Mesenchymal stem cell (in vitro differentiated cells and primary cell): ENCODE results near the gene FHIT.

Experiments used
- DNase-seq: peaks from one replicate; pipeline ENCODE4 v3.0.0-alpha.2; 2013
- H2AFZ ChIP-seq: one replicate; pipeline ENCODE4 v1.6.1; 2013; ENCODE audit warnings: low read depth, mild to moderate bottlenecking, control low read depth, inconsistent platforms, low read length, moderate library complexity
- H2AK5ac ChIP-seq: 2 replicates; pipeline ENCODE4 v1.6.1; 2013; ENCODE audit warnings: low read length, moderate library complexity, mild to moderate bottlenecking, inconsistent platforms; ENCODE audit not compliant: severe bottlenecking
- H2BK120ac ChIP-seq: one replicate; pipeline ENCODE4 v1.6.1; 2013; ENCODE audit warnings: low read depth, mild to moderate bottlenecking, inconsistent platforms, low read length, moderate library complexity
- H2BK12ac ChIP-seq, 2 experiments: one replicate each; pipeline ENCODE4 v1.6.1; 2013; ENCODE audit warnings: inconsistent platforms in 2 of 2, low read length in 2 of 2, mild to moderate bottlenecking in 2 of 2, moderate library complexity in 2 of 2, control low read depth in 1 of 2
- H2BK15ac ChIP-seq: one replicate; pipeline ENCODE4 v1.6.1; 2013; ENCODE audit warnings: mild to moderate bottlenecking, low read depth, inconsistent platforms; ENCODE audit not compliant: poor library complexity, severe bottlenecking
- H2BK5ac ChIP-seq: 2 replicates; pipeline ENCODE4 v1.6.1; 2013; ENCODE audit warnings: low read depth, mild to moderate bottlenecking, low read length, control low read depth, inconsistent platforms; ENCODE audit not compliant: poor library complexity, severe bottlenecking
- H3K14ac ChIP-seq, 2 experiments: one replicate each; pipeline ENCODE4 v1.6.1; 2013; ENCODE audit warnings: inconsistent platforms in 2 of 2, low read length in 2 of 2, control low read depth in 1 of 2, mild to moderate bottlenecking in 1 of 2, moderate library complexity in 1 of 2
- H3K18ac ChIP-seq, 2 experiments: one replicate each; pipeline ENCODE4 v1.6.1; 2013; ENCODE audit warnings: inconsistent platforms in 2 of 2, low read length in 2 of 2, control low read depth in 1 of 2, low read depth in 1 of 2, mild to moderate bottlenecking in 1 of 2
- H3K23ac ChIP-seq, 2 experiments: one replicate each; pipeline ENCODE4 v1.6.1; 2013; ENCODE audit warnings: inconsistent platforms in 2 of 2, low read length in 2 of 2, mild to moderate bottlenecking in 2 of 2, moderate library complexity in 2 of 2, control low read depth in 1 of 2
- H3K27ac ChIP-seq: 2 replicates; pipeline ENCODE4 v1.5.1; 2013; ENCODE audit warnings: mild to moderate bottlenecking, moderate library complexity, low read length, control low read depth, inconsistent platforms; ENCODE audit not compliant: poor library complexity, severe bottlenecking
- H3K27me3 ChIP-seq, 2 experiments: 2 replicates each; pipeline versions ENCODE4 v1.6.1 to v1.7.0; 2013; ENCODE audit warnings: low read length in 2 of 2, mild to moderate bottlenecking in 2 of 2, moderate library complexity in 2 of 2, control low read depth in 1 of 2, inconsistent platforms in 1 of 2; ENCODE audit not compliant: control insufficient read depth in 1 of 2, insufficient read depth in 1 of 2
- H3K36me3 ChIP-seq, 2 experiments: 2 replicates each; pipeline versions ENCODE4 v1.6.1 to v1.7.0; 2013; ENCODE audit warnings: low read length in 2 of 2, control low read depth in 1 of 2, inconsistent platforms in 1 of 2, low read depth in 1 of 2, mild to moderate bottlenecking in 1 of 2; ENCODE audit not compliant: insufficient read depth in 2 of 2, control insufficient read depth in 1 of 2
- H3K4ac ChIP-seq, 2 experiments: one replicate each; pipeline ENCODE4 v1.6.1; 2013; ENCODE audit warnings: inconsistent platforms in 2 of 2, low read length in 2 of 2, mild to moderate bottlenecking in 2 of 2, moderate library complexity in 2 of 2, control low read depth in 1 of 2, low read depth in 1 of 2
- H3K4me1 ChIP-seq: 2 replicates; pipeline ENCODE4 v1.6.1; 2013; ENCODE audit warnings: low read depth, low read length, control low read depth; ENCODE audit not compliant: control insufficient read depth, insufficient read depth
- H3K4me2 ChIP-seq: 2 replicates; pipeline ENCODE4 v1.6.1; 2013; ENCODE audit warnings: low read length, mild to moderate bottlenecking, inconsistent platforms; ENCODE audit not compliant: poor library complexity, severe bottlenecking
- H3K4me3 ChIP-seq, 2 experiments: 2 replicates each; pipeline versions ENCODE4 v1.5.1 to v1.7.0; 2013; ENCODE audit warnings: low read length in 2 of 2, mild to moderate bottlenecking in 2 of 2, control low read depth in 1 of 2, low read depth in 1 of 2; ENCODE audit not compliant: insufficient read depth in 1 of 2
- H3K79me1 ChIP-seq: replicated peaks from 2 replicates; pipeline ENCODE4 v1.6.1; 2013; ENCODE audit warnings: mild to moderate bottlenecking, control low read depth, low read length, inconsistent platforms; ENCODE audit not compliant: poor library complexity, severe bottlenecking
- H3K9ac ChIP-seq: 2 replicates; pipeline ENCODE4 v1.7.0; 2013; ENCODE audit warnings: mild to moderate bottlenecking, low read length, moderate library complexity
- H3K9me3 ChIP-seq: 2 replicates; pipeline ENCODE4 v1.7.0; 2013; ENCODE audit warnings: mild to moderate bottlenecking, low read length; ENCODE audit not compliant: control insufficient read depth
- H4K8ac ChIP-seq: one replicate; pipeline ENCODE4 v1.6.1; 2013; ENCODE audit warnings: inconsistent platforms, mild to moderate bottlenecking, low read length, moderate library complexity
- H4K91ac ChIP-seq: one replicate; pipeline ENCODE4 v1.6.1; 2013; ENCODE audit warnings: mild to moderate bottlenecking, low read length, inconsistent platforms
- WGBS: methylation state at CpG from one replicate; pipeline ENCODE4 v1.1.7; 2013; ENCODE audit warnings: mixed read lengths; 5-methylcytosine and 5-hydroxymethylcytosine counted together

FHIT gene

DNA sequence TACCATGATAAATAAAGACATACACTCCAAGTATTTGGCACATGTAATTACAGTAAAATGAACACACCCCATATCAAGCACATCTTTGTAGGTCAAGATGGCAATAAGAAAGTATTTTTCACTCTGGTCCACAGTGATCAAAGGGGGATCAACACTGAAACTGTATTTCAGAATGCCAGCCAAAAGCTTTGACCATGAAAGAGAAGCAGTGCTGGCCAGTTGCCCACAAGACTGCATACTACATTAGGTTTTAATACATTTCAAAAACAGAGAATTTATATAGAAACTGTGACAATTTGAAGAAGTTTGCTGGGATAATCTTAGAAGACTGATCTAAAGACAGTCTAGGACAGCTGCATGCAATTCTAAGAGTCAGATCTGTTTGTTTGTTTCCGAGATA lies 1035.3 kb downstream of the FHIT start:
- Histone ChIP-seq H4K91ac (no peak overlapping the region), H2AK5ac (no peak overlapping the region), H3K79me1 (no peaks in the 10 kb centered on the region), H2BK5ac (no peak overlapping the region), H3K4me3 (no peak overlapping the region), H3K27ac (no peak overlapping the region), H2BK12ac (no peak overlapping the region), H3K36me3 (no peaks in the 10 kb centered on the region), H3K4me2 (no peak overlapping the region), H3K4ac (no peak overlapping the region), H3K9ac (no peak overlapping the region), H4K8ac (no peak overlapping the region), H2AFZ (no peak overlapping the region), H3K4me1 (no peaks in the 10 kb centered on the region), H3K27me3 (no peaks in the 10 kb centered on the region), H3K23ac (no peak overlapping the region), H3K14ac (no peak overlapping the region), H2BK15ac (no peak overlapping the region), H2BK120ac (no peak overlapping the region), H3K18ac (no peak overlapping the region), H3K9me3 (no peaks in the 10 kb centered on the region)
- WGBS = no CpG with 5 or more reads among the region's 1 CpG
- DNase-seq = no peak

DNA sequence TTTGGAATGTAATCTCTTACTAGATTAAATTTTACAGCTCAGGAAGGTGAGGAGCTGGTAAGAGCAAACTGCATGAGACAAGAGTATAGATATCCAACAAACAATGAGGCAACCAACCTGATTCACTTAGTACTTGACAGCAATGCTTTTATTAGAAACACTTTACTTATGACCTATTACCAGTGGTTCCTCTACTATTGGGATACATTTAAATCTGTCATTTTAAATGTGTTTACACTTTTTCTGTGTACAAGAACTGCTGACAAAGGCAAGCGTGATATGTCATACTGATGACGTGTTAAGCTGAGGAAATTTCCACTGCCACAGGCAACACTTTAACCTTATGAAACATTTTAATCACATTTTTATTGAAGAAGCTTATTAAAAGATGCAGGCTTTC lies 1043.3 kb downstream of the FHIT start:
- Histone ChIP-seq H2BK12ac (no peak overlapping the region), H2AFZ (no peak overlapping the region), H3K9me3 (no peaks in the 10 kb centered on the region), H2BK5ac (no peak overlapping the region), H2AK5ac (no peak overlapping the region), H3K27me3 (no peaks in the 10 kb centered on the region), H3K36me3 (no peaks in the 10 kb centered on the region), H3K79me1 (no peaks in the 10 kb centered on the region), H3K9ac (no peak overlapping the region), H4K8ac (no peak overlapping the region), H3K23ac (no peak overlapping the region), H2BK15ac (no peak overlapping the region), H3K4me3 (no peak overlapping the region), H3K4ac (no peak overlapping the region), H2BK120ac (no peak overlapping the region), H3K4me2 (no peak overlapping the region), H3K14ac (no peak overlapping the region), H3K4me1 (no peaks in the 10 kb centered on the region), H3K18ac (no peak overlapping the region), H3K27ac (no peak overlapping the region), H4K91ac (no peak overlapping the region)
- WGBS = 88% methylated on average over 2 of the region's 2 CpGs
- DNase-seq = no peak

DNA sequence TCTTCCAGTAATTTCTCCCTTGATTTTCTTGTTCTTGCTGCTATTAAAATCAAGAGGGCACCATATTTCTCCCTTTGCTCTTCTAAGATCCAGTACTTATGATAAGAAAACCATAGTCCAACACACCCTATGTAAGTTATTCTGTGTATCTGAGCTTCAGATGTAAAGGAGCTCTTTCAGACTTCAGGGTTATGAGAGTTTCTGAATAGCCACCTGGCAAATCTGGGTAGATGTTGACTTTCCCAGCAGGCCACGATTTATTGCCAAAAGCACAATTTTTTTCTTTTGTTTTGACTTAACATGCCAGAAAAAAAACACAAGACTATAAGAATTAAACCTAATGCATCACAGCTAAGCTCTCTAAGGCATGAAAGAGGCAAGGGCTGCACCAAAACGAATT lies 1045.0 kb downstream of the FHIT start:
- Histone ChIP-seq H3K27ac (no peak overlapping the region), H3K9ac (no peak overlapping the region), H2BK12ac (no peak overlapping the region), H3K79me1 (no peaks in the 10 kb centered on the region), H3K14ac (no peak overlapping the region), H3K4me3 (no peak overlapping the region), H2BK5ac (no peak overlapping the region), H3K9me3 (no peaks in the 10 kb centered on the region), H3K23ac (no peak overlapping the region), H3K4me1 (no peaks in the 10 kb centered on the region), H2AK5ac (no peak overlapping the region), H2BK15ac (no peak overlapping the region), H3K36me3 (no peaks in the 10 kb centered on the region), H3K27me3 (no peaks in the 10 kb centered on the region), H3K4me2 (no peak overlapping the region), H4K8ac (no peak overlapping the region), H3K18ac (no peak overlapping the region), H3K4ac (no peak overlapping the region), H4K91ac (no peak overlapping the region), H2BK120ac (no peak overlapping the region), H2AFZ (no peak overlapping the region)
- WGBS = 88% methylated on average over 2 of the region's 2 CpGs
- no peak for DNase-seq

DNA sequence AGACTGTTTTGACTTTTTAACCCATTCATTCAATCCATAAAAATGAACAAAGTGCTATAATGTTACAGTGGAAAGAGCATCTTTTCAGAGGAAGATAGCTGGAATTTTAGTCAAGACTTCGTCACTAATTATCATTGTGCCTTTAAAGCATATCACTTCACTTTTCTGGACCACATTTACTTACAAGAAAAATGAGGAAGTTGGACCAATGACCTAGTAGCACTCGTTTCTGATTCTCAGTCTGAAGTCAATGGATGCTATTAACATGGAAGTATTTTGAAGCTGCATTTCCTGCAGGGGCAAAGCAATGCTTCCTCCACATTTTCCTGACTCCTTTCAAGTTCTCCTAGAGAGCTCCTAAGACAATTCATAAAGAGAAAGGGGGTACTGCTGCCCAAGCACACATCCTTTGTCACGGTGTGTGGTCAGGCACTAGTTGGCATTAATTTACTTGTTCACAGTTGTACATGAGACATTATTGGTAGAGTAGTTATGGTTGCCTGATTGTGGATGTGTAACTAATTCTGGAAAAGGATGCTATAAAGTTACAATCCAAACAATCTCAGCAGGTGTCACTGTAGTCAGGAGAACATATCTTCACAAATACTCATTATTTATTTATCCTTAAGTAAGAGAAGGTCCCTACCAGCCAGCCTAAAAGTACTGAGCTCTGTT lies 1049.1 kb downstream of the FHIT start:
- Histone ChIP-seq H3K4me3 (no peak overlapping the region), H3K4ac (no peak overlapping the region), H3K23ac (no peak overlapping the region), H3K4me1 (no peaks in the 10 kb centered on the region), H3K18ac (no peak overlapping the region), H3K14ac (no peak overlapping the region), H2BK5ac (no peak overlapping the region), H2AK5ac (no peak overlapping the region), H3K27ac (no peak overlapping the region), H2BK15ac (no peak overlapping the region), H2BK12ac (no peak overlapping the region), H4K8ac (no peak overlapping the region), H3K27me3 (no peaks in the 10 kb centered on the region), H4K91ac (no peak overlapping the region), H2BK120ac (no peak overlapping the region), H2AFZ (no peak overlapping the region), H3K9ac (no peak overlapping the region), H3K79me1 (no peaks in the 10 kb centered on the region), H3K4me2 (no peak overlapping the region), H3K36me3 (no peaks in the 10 kb centered on the region), H3K9me3 (no peaks in the 10 kb centered on the region)
- WGBS = 79% methylated on average over 3 of the region's 3 CpGs
- DNase-seq = no peak
